Gastrocnemius medialis (tissue), 4 donors: ENCODE results near the gene IGF2BP1.

Source experiments
- POLR2A ChIP-seq, 2 donors: fragments of 450-650 bp; IDR thresholded peaks; one replicate each; pipeline ENCODE4 v1.6.1; 2017; ENCODE audit warnings: antibody characterized with exemption in 2 of 2, mild to moderate bottlenecking in 2 of 2, moderate library complexity in 2 of 2
- TF ChIP-seq, protein P1 (sequence below), 5 experiments: fragments of 450-650 bp in 3 of 5; fragments of 200-600 bp in 2 of 5; sonication (generic) in 2 of 5; IDR thresholded peaks in 4 of 5; conservative IDR thresholded peaks in 1 of 5; 1 replicate in 4 of 5; 2 replicates in 1 of 5; pipeline ENCODE4 v1.5.1; 2016 to 2019; ENCODE audit warnings: antibody characterized with exemption in 5 of 5, mild to moderate bottlenecking in 3 of 5, moderate library complexity in 3 of 5

GRCh38 chr17:49041527-49041926, 44.3 kb downstream of the IGF2BP1 start:
- TF ChIP-seq, protein P1, sequence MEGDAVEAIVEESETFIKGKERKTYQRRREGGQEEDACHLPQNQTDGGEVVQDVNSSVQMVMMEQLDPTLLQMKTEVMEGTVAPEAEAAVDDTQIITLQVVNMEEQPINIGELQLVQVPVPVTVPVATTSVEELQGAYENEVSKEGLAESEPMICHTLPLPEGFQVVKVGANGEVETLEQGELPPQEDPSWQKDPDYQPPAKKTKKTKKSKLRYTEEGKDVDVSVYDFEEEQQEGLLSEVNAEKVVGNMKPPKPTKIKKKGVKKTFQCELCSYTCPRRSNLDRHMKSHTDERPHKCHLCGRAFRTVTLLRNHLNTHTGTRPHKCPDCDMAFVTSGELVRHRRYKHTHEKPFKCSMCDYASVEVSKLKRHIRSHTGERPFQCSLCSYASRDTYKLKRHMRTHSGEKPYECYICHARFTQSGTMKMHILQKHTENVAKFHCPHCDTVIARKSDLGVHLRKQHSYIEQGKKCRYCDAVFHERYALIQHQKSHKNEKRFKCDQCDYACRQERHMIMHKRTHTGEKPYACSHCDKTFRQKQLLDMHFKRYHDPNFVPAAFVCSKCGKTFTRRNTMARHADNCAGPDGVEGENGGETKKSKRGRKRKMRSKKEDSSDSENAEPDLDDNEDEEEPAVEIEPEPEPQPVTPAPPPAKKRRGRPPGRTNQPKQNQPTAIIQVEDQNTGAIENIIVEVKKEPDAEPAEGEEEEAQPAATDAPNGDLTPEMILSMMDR (IDR thresholded peaks at IDR 0.05 in 4 of 5, conservative IDR thresholded peaks at IDR 0.05 in 1 of 5) = no peak
- TF ChIP-seq POLR2A (IDR thresholded peaks at IDR 0.05) = no peak
